ENCODE results near the gene DGCR8.

Gene DGCR8

GRCh38 chr22:20147237-20147988 lies 67.4 kb downstream of the DGCR8 start:
- ATAC-seq: no peak
- no peak for TF ChIP-seq ZFP3 (CRISPR knock-in tag; IDR thresholded peaks at IDR 0.05)
- no peak for TF ChIP-seq POU6F1 (CRISPR knock-in tag; IDR thresholded peaks at IDR 0.05; ENCODE audit: borderline replicate concordance, low read depth)
- TF ChIP-seq TOX (CRISPR knock-in tag; IDR thresholded peaks at IDR 0.05; ENCODE audit: borderline replicate concordance): no peak
- TF ChIP-seq SNAI2 (CRISPR knock-in tag; IDR thresholded peaks at IDR 0.05): no peak
- no peak for TF ChIP-seq RARB (CRISPR knock-in tag; IDR thresholded peaks at IDR 0.05)

GRCh38 chr22:20148414-20148813 lies 68.4 kb downstream of the DGCR8 start:
- TF ChIP-seq PATZ1 (CRISPR knock-in tag; IDR thresholded peaks at IDR 0.05; ENCODE audit: borderline replicate concordance) (no peak), ESRRG (CRISPR knock-in tag; IDR thresholded peaks at IDR 0.05) (no peak), ISL1 (CRISPR knock-in tag; IDR thresholded peaks at IDR 0.05) (no peak), POU6F1 (CRISPR knock-in tag; IDR thresholded peaks at IDR 0.05; ENCODE audit: borderline replicate concordance, low read depth) (no peak), CREB5 (CRISPR knock-in tag; IDR thresholded peaks at IDR 0.05; ENCODE audit: low read depth) (no peak), ZNF8 (CRISPR knock-in tag; IDR thresholded peaks at IDR 0.05) (no peak), ZC3H10 (CRISPR knock-in tag; IDR thresholded peaks at IDR 0.05) (no peak), TOX (CRISPR knock-in tag; IDR thresholded peaks at IDR 0.05; ENCODE audit: borderline replicate concordance) (no peak), CSDC2 (CRISPR knock-in tag; IDR thresholded peaks at IDR 0.05) (no peak), TSHZ2 (CRISPR knock-in tag; IDR thresholded peaks at IDR 0.05) (no peak), OSR1 (CRISPR knock-in tag; IDR thresholded peaks at IDR 0.05) (no peak), ZFP3 (CRISPR knock-in tag; IDR thresholded peaks at IDR 0.05) (no peak), CSRNP3 (CRISPR knock-in tag; IDR thresholded peaks at IDR 0.05) (no peak)
- ATAC-seq: no peak; the same call in 2 of the 3 replicates

- no peak for ATAC-seq
- TF ChIP-seq PPARA (CRISPR knock-in tag; IDR thresholded peaks at IDR 0.05; ENCODE audit: borderline replicate concordance) (no peak), TCF4 (CRISPR knock-in tag; IDR thresholded peaks at IDR 0.05; ENCODE audit: borderline replicate concordance) (no peak), ZNF70 (CRISPR knock-in tag; IDR thresholded peaks at IDR 0.05) (no peak), CSDC2 (CRISPR knock-in tag; IDR thresholded peaks at IDR 0.05) (no peak), PATZ1 (CRISPR knock-in tag; IDR thresholded peaks at IDR 0.05; ENCODE audit: borderline replicate concordance) (no peak), ZFP30 (CRISPR knock-in tag; IDR thresholded peaks at IDR 0.05) (no peak), ZNF8 (CRISPR knock-in tag; IDR thresholded peaks at IDR 0.05) (no peak)
Observed at GRCh38 chr22:20149257-20150250, 69.5 kb downstream of the DGCR8 start.

Measured in SK-N-SH treated with all-trans-retinoic acid at 6 μM for 48 hours (cell line).